KMS-11 (cell line): ENCODE measurements around the gene GLIPR2.
A peak's percentile ranks its signal among the peaks of the same experiment; 100 is the strongest.

Experiments used
- H2AFZ ChIP-seq: fragments of 200-600 bp; sonication (generic); 2 replicates; pipeline ENCODE4 v1.6.1; 2016; ENCODE audit warnings: antibody characterized with exemption, mixed run types, low read depth
- H3K27ac ChIP-seq: fragments of 200-600 bp; sonication (generic); 2 replicates; pipeline ENCODE4 v1.6.1; 2016; ENCODE audit warnings: mild to moderate bottlenecking, mixed run types
- H3K27me3 ChIP-seq: fragments of 200-600 bp; sonication (generic); 2 replicates; pipeline ENCODE4 v1.6.1; 2017; ENCODE audit warnings: mild to moderate bottlenecking, low read depth, mixed run types, moderate library complexity; ENCODE audit not compliant: insufficient read depth
- H3K36me3 ChIP-seq: fragments of 200-600 bp; sonication (generic); 2 replicates; pipeline ENCODE4 v1.6.1; 2017; ENCODE audit warnings: mild to moderate bottlenecking, mixed run types; ENCODE audit not compliant: insufficient read depth
- H3K4me1 ChIP-seq: fragments of 200-600 bp; sonication (generic); 2 replicates; pipeline ENCODE4 v1.6.1; 2016; ENCODE audit warnings: mild to moderate bottlenecking, low read depth, mixed run types; ENCODE audit not compliant: poor library complexity, severe bottlenecking
- H3K4me2 ChIP-seq: fragments of 200-600 bp; sonication (generic); 2 replicates; pipeline ENCODE4 v1.7.0; 2016; ENCODE audit warnings: mild to moderate bottlenecking, mixed run types
- H3K4me3 ChIP-seq: fragments of 200-600 bp; sonication (generic); IDR thresholded peaks from 2 replicates; pipeline ENCODE4 v1.6.1; 2017; ENCODE audit warnings: low read depth, low read length, mixed read lengths; ENCODE audit not compliant: insufficient read depth
- H3K79me2 ChIP-seq: fragments of 200-600 bp; sonication (generic); 2 replicates; pipeline ENCODE4 v1.6.1; 2016; ENCODE audit warnings: low read depth, mixed run types; ENCODE audit not compliant: insufficient read depth
- H3K9ac ChIP-seq: fragments of 200-600 bp; sonication (generic); 2 replicates; pipeline ENCODE4 v1.6.1; 2016; ENCODE audit warnings: mild to moderate bottlenecking, mixed run types
- H4K20me1 ChIP-seq: fragments of 200-600 bp; sonication (generic); 2 replicates; pipeline ENCODE4 v1.6.1; 2016; ENCODE audit warnings: mild to moderate bottlenecking, mixed run types; ENCODE audit not compliant: insufficient read depth
- TF ChIP-seq, protein P1 (sequence below): fragments of 200-600 bp; sonication (generic); conservative IDR thresholded peaks from 2 replicates; pipeline ENCODE4 v1.6.1; 2017; ENCODE audit warnings: low read depth, mild to moderate bottlenecking, antibody characterized with exemption, low read length, moderate library complexity, mixed read lengths

Gene GLIPR2

GRCh38 chr9:36146651-36147050 lies 10.1 kb downstream of the GLIPR2 start:
- H4K20me1 ChIP-seq = no peaks in the 10 kb centered on the region
- no peak overlapping the region for H3K27ac ChIP-seq
- no peaks in the 10 kb centered on the region for H3K36me3 ChIP-seq
- no peak overlapping the region for H3K4me2 ChIP-seq
- H3K79me2 ChIP-seq = no peaks in the 10 kb centered on the region
- TF ChIP-seq, protein P1, sequence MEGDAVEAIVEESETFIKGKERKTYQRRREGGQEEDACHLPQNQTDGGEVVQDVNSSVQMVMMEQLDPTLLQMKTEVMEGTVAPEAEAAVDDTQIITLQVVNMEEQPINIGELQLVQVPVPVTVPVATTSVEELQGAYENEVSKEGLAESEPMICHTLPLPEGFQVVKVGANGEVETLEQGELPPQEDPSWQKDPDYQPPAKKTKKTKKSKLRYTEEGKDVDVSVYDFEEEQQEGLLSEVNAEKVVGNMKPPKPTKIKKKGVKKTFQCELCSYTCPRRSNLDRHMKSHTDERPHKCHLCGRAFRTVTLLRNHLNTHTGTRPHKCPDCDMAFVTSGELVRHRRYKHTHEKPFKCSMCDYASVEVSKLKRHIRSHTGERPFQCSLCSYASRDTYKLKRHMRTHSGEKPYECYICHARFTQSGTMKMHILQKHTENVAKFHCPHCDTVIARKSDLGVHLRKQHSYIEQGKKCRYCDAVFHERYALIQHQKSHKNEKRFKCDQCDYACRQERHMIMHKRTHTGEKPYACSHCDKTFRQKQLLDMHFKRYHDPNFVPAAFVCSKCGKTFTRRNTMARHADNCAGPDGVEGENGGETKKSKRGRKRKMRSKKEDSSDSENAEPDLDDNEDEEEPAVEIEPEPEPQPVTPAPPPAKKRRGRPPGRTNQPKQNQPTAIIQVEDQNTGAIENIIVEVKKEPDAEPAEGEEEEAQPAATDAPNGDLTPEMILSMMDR = no peak
- no peak overlapping the region for H3K9ac ChIP-seq
- H3K4me3 ChIP-seq = no peak overlapping the region
- H3K4me1 ChIP-seq = peaks cover 53% of the 10 kb centered on the region
- H3K27me3 ChIP-seq = no peaks in the 10 kb centered on the region
- no peak overlapping the region for H2AFZ ChIP-seq

DNA sequence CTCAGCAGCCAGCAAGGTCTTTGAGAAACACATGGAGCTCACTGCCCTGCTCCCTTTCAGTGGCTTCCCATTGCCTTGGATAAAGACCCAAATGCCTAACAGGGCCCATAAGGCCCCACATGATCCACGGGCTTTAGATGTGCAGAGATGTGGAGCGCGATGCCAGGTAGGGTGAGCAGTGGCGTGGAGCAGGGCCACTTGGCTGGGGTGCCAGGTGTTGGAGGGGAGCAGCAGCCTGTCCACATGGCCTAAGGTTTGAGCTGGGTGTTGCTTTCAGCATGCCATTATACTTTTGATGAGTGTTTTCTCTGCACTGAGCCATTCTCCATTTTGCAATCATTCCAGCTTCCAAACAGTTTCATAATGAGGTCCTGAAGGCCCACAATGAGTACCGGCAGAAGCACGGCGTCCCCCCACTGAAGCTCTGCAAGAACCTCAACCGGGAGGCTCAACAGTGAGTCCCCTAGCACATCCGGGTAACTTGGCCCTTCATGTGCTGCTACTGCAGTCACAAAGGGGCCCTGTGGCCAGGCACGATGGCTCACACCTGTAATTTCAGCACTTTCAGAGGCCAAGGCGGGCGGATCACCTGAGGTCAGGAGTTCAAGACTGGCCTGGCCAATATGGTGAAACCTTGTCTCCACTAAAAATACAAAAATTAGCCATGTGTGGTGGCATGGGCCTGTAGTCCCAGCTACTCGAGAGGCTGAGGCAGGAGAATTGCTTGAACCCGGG lies 11.1 kb downstream of the GLIPR2 start:
- H3K27ac ChIP-seq = peak overlapping the region; percentile 66
- TF ChIP-seq, protein P1 = no peak
- H3K9ac ChIP-seq = no peak overlapping the region
- H3K4me1 ChIP-seq = peaks cover 54% of the 10 kb centered on the region
- H3K27me3 ChIP-seq = no peaks in the 10 kb centered on the region
- H3K79me2 ChIP-seq = no peaks in the 10 kb centered on the region
- no peak overlapping the region for H2AFZ ChIP-seq
- H3K4me3 ChIP-seq = no peak overlapping the region
- no peaks in the 10 kb centered on the region for H3K36me3 ChIP-seq
- no peaks in the 10 kb centered on the region for H4K20me1 ChIP-seq
- peak overlapping the region; percentile 32; the same call in 1 of the 2 replicates for H3K4me2 ChIP-seq

GRCh38 chr9:36148311-36149051 lies 11.9 kb downstream of the GLIPR2 start:
- peak overlapping the region; percentile 32 for H3K4me2 ChIP-seq
- H3K36me3 ChIP-seq = no peaks in the 10 kb centered on the region
- no peaks in the 10 kb centered on the region for H3K27me3 ChIP-seq
- H3K9ac ChIP-seq = peak overlapping the region; percentile 38; the same call in 1 of the 2 replicates
- H4K20me1 ChIP-seq = no peaks in the 10 kb centered on the region
- no peak overlapping the region for H3K4me3 ChIP-seq
- H3K4me1 ChIP-seq = peaks cover 46% of the 10 kb centered on the region
- H2AFZ ChIP-seq = peak overlapping the region; percentile 77
- TF ChIP-seq, protein P1 = no peak
- peak overlapping the region; percentile 66 for H3K27ac ChIP-seq
- no peaks in the 10 kb centered on the region for H3K79me2 ChIP-seq

- Histone ChIP-seq H3K27ac (peak overlapping the region; percentile 66), H3K79me2 (no peaks in the 10 kb centered on the region), H3K4me3 (no peak overlapping the region), H3K4me1 (peaks cover 46% of the 10 kb centered on the region), H4K20me1 (no peaks in the 10 kb centered on the region), H2AFZ (no peak overlapping the region), H3K36me3 (no peaks in the 10 kb centered on the region), H3K27me3 (no peaks in the 10 kb centered on the region), H3K9ac (no peak overlapping the region), H3K4me2 (peak overlapping the region; percentile 32)
- TF ChIP-seq, protein P1 = no peak
Observed at GRCh38 chr9:36149197-36149596, 12.7 kb downstream of the GLIPR2 start.
